DMS79 treated with DMSO at 0.1 percent for 48 hours (cell line): ENCODE measurements around the gene ARFGAP3.
"Not testable (repeated sequence)": the region's sequence is repeated elsewhere in the genome, so short reads cannot be mapped to it uniquely, and the experiment has no call there.

Experiments used
- DNase-seq: peaks from one replicate; lab custom pipeline; 2025; lab: John Stamatoyannopoulos, UW

ARFGAP3 gene

GRCh38 chr22:42794551-42795510, 62.2 kb downstream of the ARFGAP3 start:
- no peak for DNase-seq

DNA sequence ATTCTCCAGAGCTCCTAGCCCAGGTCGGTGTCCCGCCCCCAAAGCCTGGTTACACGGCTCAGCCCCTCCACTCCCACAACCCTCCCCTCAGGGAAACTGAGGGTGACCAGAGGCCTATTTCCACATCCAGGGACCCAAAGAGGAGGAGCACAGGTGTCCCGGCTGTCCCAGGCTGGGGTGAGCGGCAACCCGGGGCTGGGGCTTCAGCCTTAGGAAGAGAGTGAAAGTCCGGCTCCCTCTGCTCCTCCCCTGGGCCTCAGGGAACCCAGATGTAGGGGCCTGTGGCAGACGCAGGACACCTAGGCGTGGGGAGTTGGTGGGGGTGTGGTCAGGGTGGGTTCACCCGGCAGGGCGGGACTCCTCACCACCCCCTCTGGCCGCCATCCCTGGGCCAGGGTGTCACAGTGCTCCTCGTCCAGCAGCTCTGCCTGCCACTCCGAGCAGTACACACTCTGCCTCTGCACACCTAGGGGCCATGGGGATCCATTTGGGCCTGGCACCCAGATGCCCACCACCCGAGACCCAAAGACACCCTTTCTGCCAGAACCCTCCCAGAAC, 63.1 kb downstream of the ARFGAP3 start:
- DNase-seq: no peak

DNA sequence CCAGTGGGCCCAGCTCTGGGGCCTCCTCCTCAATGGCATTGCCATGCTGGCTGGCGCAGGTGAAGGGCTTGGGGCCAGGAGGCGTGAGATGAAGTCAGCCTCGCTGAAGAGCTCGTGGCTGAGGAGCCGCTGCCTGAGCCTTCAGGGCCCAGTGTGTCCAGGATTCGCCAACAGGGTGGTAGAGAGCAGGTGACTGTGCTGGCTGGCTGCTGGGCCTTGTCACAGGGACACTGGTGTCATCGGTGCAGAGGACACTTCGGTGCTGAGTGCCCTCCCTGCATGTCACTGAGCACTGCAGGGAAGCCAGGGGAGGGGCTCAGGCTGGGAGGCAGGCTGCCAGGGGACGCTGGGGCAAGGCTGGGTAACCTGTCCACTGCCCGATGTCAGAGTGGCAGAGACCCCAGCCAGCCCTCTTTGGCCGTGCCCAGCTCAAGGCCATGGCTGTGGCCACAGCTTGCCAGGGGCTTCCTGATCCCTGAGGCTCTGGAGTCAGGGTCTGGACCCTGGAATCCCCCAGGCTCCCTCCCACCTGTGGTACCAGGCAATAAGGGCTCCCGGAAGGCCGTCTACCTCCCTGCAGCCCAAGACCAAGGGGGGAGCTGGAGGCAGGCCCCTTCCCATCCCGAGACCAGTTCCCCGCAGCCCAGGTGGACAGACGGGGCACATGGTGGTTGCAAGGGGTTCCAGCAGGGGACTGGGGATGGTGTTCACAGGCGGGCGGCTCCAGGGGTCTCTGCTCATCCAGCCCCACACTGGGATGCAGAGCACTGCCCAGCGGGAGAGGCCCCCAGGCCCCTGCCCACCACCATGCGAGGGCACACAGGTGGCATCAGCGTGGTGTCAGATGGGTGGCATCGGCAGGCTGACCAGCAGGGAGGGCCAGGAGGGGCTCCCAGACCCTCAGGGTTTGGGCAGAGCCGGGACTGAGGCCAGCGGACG, 63.9 kb downstream of the ARFGAP3 start:
- DNase-seq: no peak

DNA sequence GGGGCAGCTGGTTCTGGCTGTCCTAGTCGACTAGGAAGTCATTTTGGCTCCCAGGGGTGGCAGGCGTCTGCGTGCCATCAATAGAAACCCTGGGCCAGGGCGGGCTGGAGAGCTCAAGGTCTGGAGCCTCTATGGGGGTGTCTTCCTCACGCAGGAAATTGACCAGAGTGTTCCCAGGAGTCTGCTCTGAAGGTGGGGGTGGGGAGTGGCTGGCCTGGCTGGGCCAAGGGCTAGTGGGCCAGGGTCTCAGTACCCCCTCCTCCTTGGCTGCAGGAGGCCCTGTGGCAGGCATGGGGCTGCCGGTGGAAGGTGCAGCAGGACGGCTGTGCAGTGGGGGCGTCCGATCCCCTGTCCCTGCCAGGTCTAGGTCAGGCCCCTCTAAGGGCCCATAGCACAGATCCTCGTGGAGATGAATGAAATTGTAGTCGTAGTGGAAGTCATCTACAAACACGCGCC, 64.6 kb downstream of the ARFGAP3 start:
- DNase-seq: no peak

GRCh38 chr22:42791721-42792452, 65.2 kb downstream of the ARFGAP3 start:
- DNase-seq: no peak

DNA sequence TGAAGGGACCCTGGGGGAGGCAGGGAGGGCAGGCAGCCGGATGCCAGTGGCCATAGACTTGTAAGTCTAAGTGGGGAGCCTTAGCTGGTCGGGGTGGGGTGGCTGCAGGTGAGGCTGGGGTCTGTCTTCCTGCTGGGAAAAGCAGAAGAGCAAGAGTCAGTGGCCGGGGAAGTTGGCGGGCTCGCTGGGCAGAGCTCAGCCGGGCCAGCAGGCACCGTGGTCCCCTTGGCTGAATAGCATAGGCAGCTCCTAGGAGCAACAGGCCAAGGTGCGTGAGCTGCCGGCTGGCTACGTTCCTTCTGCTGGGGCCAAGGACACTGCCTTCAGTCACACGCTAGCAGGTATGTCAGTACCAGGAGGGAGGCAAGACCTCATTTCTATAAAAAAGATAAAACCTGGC, 68.6 kb downstream of the ARFGAP3 start:
- no peak for DNase-seq

DNA sequence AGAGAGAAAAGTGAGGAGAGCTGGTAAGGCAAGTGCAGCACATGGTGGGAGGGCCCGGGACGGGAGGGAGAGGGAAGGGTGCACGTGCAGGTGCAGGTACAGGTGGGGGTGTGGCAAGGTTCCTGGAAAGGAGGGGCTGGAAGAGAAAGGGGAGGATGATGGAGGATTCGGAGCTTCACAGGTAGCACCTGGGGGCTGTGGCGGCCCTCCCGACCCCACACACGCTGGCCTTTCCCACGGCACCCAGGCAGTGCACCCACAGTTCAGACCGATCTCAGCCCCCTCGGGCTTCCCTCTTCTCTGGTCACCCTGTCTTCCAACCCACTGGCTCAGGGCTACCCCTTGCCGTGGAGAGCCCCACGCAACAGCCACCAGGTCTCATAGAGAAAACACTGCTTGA, 69.1 kb downstream of the ARFGAP3 start:
- no peak for DNase-seq

GRCh38 chr22:42787357-42787736, 69.7 kb downstream of the ARFGAP3 start:
- no peak for DNase-seq

DNA sequence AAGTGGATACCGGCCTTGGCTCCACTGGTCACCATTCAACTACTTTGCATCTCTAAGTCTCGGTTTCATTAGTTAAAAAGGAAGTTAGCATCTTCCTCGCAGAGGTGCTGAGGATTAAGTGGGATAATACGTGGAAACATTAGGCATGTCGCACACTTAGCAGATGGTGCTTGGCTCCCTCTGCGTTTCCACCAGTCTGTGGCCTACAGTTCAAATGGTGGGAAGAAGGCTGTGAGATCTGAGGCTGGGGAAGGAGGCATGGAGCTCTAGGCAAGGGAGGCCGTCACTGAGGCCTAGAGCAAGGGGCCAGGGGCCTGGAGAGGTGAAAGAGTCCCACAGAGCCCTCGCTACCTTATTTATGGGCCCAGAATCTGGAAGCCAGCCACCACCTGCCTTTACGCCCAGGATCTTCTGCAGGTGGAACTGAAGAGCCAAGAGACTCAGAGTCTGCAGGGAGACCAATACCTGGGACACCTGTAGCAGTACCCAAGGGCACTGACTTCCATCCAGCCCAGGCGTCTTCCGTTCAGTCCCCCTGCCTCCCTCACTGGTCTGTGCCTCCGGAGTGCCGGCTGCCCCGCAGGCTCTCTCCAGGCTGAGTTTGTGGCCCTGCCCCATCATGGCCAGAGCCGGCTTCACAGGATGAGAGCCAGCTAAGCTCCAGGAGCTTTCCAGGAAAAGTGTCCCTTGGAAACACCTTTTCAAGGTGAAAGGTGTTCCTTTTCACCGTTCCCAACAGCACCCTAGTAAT, 70.3 kb downstream of the ARFGAP3 start:
- DNase-seq: no peak

GRCh38 chr22:42785706-42786499, 71.2 kb downstream of the ARFGAP3 start:
- DNase-seq: no peak

DNA sequence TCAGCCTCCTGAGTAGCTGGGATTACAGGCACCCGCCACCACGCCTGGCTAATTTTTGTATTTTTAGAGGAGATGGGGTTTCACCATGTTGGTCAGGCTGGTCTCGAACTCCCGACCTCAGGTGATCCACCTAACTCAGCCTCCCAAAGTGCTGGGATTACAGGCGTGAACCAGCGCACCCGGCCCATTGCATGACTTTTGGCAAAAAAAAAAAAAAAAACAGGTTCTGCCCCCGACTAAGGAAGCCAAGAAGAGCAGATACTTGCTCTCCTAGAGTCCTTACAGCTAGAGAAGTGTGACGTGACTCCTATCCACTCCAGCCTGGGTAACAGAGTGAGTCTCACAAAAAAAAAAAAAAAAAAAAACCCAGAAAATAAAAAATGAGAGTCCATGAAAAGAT, 74.8 kb downstream of the ARFGAP3 start:
- DNase-seq: not testable (repeated sequence)

DNA sequence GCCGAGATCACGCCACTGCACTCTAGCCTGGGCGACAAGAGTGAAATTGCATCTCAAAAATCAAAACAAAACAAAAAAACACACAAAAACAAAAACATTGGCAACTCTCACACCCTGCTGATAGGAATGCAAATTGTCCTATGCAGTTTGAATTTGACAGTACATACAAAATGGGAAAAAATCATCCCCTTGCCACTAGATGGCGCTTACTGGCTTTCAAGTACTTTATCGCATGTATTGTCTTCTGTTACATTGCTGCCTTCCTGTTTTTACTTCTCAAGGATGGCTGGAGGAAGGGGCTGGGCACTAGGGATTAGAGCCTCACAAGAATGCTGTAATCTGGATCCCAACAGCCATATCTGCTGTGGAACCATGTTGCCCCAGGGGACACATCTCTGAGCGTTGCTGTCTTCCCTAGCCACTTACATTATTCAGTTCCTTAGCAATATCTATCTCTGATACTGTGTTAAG, 77.0 kb downstream of the ARFGAP3 start:
- DNase-seq: peak; percentile 68

- DNase-seq: no peak
Observed at GRCh38 chr22:42777126-42777525, 79.9 kb downstream of the ARFGAP3 start.

DNA sequence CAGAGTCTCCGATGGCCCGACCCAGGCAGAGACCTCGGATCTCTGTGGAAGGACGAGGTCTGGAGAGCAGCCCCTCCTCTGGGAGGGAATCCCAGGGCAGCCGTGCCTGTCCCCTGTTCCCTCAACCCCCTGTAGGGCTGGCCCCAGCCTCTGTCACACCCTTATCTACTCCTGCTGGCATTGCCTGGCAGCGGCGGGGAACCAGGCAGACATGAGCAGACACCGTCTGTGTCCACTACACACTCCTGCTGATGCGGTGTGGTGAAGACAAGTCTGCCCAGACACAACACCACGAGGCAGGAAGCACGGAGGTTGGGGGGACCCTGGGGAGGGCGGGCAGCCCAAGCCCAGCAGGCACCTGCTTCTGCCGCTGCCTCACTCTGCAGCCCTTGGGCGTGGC, 83.9 kb downstream of the ARFGAP3 start:
- no peak for DNase-seq

- no peak for DNase-seq
Observed at GRCh38 chr22:42772647-42773046, 84.4 kb downstream of the ARFGAP3 start.

GRCh38 chr22:42770941-42771647, 86.0 kb downstream of the ARFGAP3 start:
- no peak for DNase-seq

DNA sequence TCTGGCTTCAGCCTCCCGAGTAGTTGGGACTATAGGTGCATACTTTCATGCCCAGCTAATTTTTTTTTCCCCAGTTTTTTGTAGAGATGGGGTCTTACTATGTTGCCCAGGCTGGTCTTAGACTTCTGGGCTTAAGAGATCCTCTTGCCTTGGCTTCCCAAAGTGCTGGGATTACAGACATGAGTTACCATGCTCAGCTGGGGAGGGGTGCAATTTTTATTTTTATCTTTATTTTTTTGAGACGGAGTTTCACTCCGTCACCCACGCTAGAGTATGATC, 86.7 kb downstream of the ARFGAP3 start:
- DNase-seq: no peak

DNA sequence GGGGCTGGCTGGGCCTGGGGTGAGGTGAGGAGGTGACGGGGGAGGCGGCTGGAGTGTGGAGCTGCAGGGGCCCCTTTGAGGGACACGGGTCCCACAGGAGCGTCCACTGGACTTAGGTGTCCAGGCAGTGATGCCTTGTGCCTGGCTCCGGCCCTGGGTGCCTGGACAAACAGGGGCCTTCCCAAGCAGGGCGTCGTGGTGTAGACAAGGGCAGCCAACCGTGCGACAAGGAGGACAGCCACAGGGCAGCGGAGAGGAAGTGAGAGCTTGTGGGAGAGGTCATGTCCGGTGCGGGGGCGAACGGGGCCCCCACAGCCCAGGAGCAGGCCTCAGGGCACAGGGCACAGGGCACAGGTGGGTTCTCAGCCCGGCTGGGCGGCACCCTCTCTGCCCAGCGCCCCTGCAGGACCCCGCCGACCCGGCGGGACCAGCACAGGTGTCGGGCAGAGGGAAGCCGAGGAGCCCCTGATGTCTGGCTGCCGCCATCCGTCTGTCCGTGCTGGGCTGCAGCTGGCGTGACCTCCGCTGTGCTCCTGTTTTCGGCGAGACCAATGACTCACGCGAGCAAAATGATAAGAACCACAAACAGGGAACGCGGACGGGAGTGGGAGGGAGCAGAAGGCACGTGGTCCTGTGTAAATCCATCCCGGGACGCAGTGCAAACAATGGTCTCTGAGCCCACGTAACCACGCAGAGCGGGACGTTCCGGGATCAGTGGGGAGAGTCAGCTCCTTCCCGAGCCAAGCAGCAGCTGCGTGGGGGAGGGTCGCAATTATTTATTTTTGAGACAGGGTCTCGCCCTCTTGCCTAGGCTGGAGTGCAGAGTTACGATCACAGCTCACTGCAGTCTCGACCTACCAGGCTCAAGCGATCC, 87.3 kb downstream of the ARFGAP3 start:
- DNase-seq: no peak

DNA sequence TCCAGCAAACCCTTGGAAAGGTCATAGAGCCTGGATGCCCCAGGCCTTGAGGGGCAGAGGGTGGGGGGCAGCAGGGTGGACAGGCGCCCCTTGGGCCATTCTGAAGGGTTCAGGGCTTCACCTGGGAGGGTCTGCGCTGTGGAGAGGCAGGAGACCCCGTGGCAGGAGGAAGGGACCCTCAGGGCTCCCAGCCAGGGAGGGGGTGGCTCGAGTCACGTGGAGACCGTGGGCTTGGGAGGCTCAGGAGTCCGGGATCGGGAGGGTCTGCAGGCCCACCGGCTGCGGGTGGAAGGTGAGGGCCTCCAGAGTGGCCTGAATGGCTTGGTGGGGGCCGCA, 87.9 kb downstream of the ARFGAP3 start:
- DNase-seq: no peak
